Common myeloid progenitor, CD34-positive (primary cell): Measurements from ENCODE around the gene KRTAP10-2.
"Not testable (repeated sequence)": the region's sequence is repeated elsewhere in the genome, so short reads cannot be mapped to it uniquely, and the experiment has no call there.

Experiments
- CTCF ChIA-PET: fragments of 350-600 bp; sonication (Branson Sonifier 250); formaldehyde crosslinking; loops from one replicate; lab custom pipeline; 2021; ENCODE audit warnings: antibody characterized with exemption; lab: Charles Lee
- POLR2A ChIA-PET: fragments of 350-600 bp; sonication (Branson Sonifier 250); formaldehyde crosslinking; loops from one replicate; lab custom pipeline; 2021; ENCODE audit warnings: antibody characterized with exemption; lab: Charles Lee
- DNase-seq, 3 donors: peaks; one replicate each; pipeline versions ENCODE4 v3.0.0 to v3.0.0-alpha.2; 2013
- H3K27ac ChIP-seq, 2 experiments: 1 replicate in 1 of 2; 2 replicates in 1 of 2; pipeline ENCODE4 v1.7.0; 2013; ENCODE audit warnings: inconsistent platforms in 2 of 2, low read length in 2 of 2, mild to moderate bottlenecking in 2 of 2, low read depth in 1 of 2, moderate library complexity in 1 of 2; ENCODE audit not compliant: severe bottlenecking in 2 of 2, insufficient read depth in 1 of 2, poor library complexity in 1 of 2
- H3K27me3 ChIP-seq, 5 experiments: replicated peaks in 2 of 5; 1 replicate in 3 of 5; 2 replicates in 2 of 5; pipeline versions ENCODE4 v1.6.1 to v1.7.0; 2013; ENCODE audit warnings: low read length in 4 of 5, mild to moderate bottlenecking in 2 of 5, moderate library complexity in 2 of 5, inconsistent platforms in 1 of 5; ENCODE audit not compliant: insufficient read depth in 5 of 5, control insufficient read depth in 4 of 5
- H3K36me3 ChIP-seq, 4 experiments: 1 replicate in 2 of 4; 2 replicates in 2 of 4; pipeline versions ENCODE4 v1.6.1 to v1.7.0; 2013; ENCODE audit warnings: low read length in 3 of 4, control low read depth in 1 of 4, mild to moderate bottlenecking in 1 of 4; ENCODE audit not compliant: control insufficient read depth in 4 of 4, insufficient read depth in 4 of 4
- H3K4me1 ChIP-seq, 4 experiments: 1 replicate in 3 of 4; 2 replicates in 1 of 4; pipeline versions ENCODE4 v1.6.1 to v1.7.1; 2013; ENCODE audit warnings: low read length in 3 of 4, mild to moderate bottlenecking in 3 of 4, control low read depth in 1 of 4, inconsistent platforms in 1 of 4, moderate library complexity in 1 of 4; ENCODE audit not compliant: control insufficient read depth in 4 of 4, insufficient read depth in 4 of 4; ENCODE audit errors: control extremely low read depth in 1 of 4
- H3K4me3 ChIP-seq, 7 experiments: 1 replicate in 4 of 7; 2 replicates in 3 of 7; pipeline versions ENCODE4 v1.5.1 to v1.7.0; 2013; ENCODE audit warnings: mild to moderate bottlenecking in 7 of 7, low read length in 6 of 7, moderate library complexity in 6 of 7, inconsistent platforms in 2 of 7, low read depth in 2 of 7, control low read depth in 1 of 7; ENCODE audit not compliant: insufficient read depth in 4 of 7, control insufficient read depth in 1 of 7; ENCODE audit errors: extremely low read depth in 1 of 7
- H3K9me3 ChIP-seq, 5 experiments: 1 replicate in 4 of 5; 2 replicates in 1 of 5; pipeline versions ENCODE4 v1.6.1 to v1.7.1; 2013; ENCODE audit warnings: low read length in 4 of 5, mild to moderate bottlenecking in 2 of 5, inconsistent platforms in 1 of 5, low read depth in 1 of 5, moderate library complexity in 1 of 5; ENCODE audit not compliant: control insufficient read depth in 4 of 5, insufficient read depth in 2 of 5; ENCODE audit errors: control extremely low read depth in 1 of 5
- WGBS: methylation state at CpG from one replicate; pipeline ENCODE4 v1.1.5; 2013; ENCODE audit not compliant: insufficient coverage; 5-methylcytosine and 5-hydroxymethylcytosine counted together

The KRTAP10-2 gene

GRCh38 chr21:44564099-44564498 lies 12.8 kb upstream of the KRTAP10-2 start:
- Histone ChIP-seq H3K27me3 (no peaks in the 10 kb centered on the region), H3K27ac (no peak overlapping the region), H3K36me3 (no peaks in the 10 kb centered on the region), H3K4me3 (no peak overlapping the region), H3K9me3 (peaks cover 2 to 17% (median 4%) of the 10 kb centered on the region in 5 experiments), H3K4me1 (peaks cover 0 to 8% (median 2%) of the 10 kb centered on the region in 4 experiments)
- no peak for DNase-seq
- POLR2A ChIA-PET = no interaction called here
- no CpG with 5 or more reads among the region's 1 CpG for WGBS
- CTCF ChIA-PET = no interaction called here

GRCh38 chr21:44558695-44559094 lies 7.4 kb upstream of the KRTAP10-2 start, which contains the start of gene KRTAP10-3:
KRTAP10-3 (minus strand) TSS chr21:44558795; CDS start chr21:44558715, 80 bp downstream.
- ChIA-PET POLR2A (no interaction called here), CTCF (no interaction called here)
- Histone ChIP-seq H3K27me3 (peaks cover 0 to 21% (median 6%) of the 10 kb centered on the region in 5 experiments), H3K36me3 (no peaks in the 10 kb centered on the region), H3K4me1 (no peaks in the 10 kb centered on the region), H3K27ac (no peak within 1 kb of the TSS), H3K4me3 (no peak within 1 kb of the TSS), H3K9me3 (peaks cover under 1 to 16% (median 5%) of the 10 kb centered on the region in 5 experiments)
- DNase-seq = no peak
- WGBS = 81% methylated on average over 5 of the region's 5 CpGs

- H3K27ac ChIP-seq, H3K4me3 ChIP-seq, POLR2A ChIA-PET, H3K4me1 ChIP-seq, DNase-seq, H3K36me3 ChIP-seq, CTCF ChIA-PET: not testable (repeated sequence)
- H3K9me3 ChIP-seq = peaks cover 0 to 16% (median 5%) of the 10 kb centered on the region in 5 experiments
- H3K27me3 ChIP-seq = peaks cover 0 to 21% (median 6%) of the 10 kb centered on the region in 5 experiments
- WGBS = 94% methylated on average over 3 of the region's 10 CpGs
Measured at GRCh38 chr21:44558329-44558675, 7.0 kb upstream of the KRTAP10-2 start.

GRCh38 chr21:44557491-44558328 lies 6.4 kb upstream of the KRTAP10-2 start:
- DNase-seq = no peak
- no peaks in the 10 kb centered on the region for H3K4me1 ChIP-seq
- no peaks in the 10 kb centered on the region for H3K36me3 ChIP-seq
- no peak overlapping the region for H3K4me3 ChIP-seq
- peaks cover 0 to 21% (median 6%) of the 10 kb centered on the region in 5 experiments for H3K27me3 ChIP-seq
- POLR2A ChIA-PET = no interaction called here
- H3K27ac ChIP-seq = no peak overlapping the region
- WGBS = 72% methylated on average over 27 of the region's 30 CpGs
- CTCF ChIA-PET = no interaction called here
- peaks cover 0 to 15% (median 5%) of the 10 kb centered on the region in 5 experiments for H3K9me3 ChIP-seq

- peaks cover 0 to 11% (median 5%) of the 10 kb centered on the region in 5 experiments for H3K9me3 ChIP-seq
- POLR2A ChIA-PET = no interaction called here
- no peaks in the 10 kb centered on the region for H3K4me1 ChIP-seq
- H3K27me3 ChIP-seq = peaks cover 0 to 21% (median 6%) of the 10 kb centered on the region in 5 experiments
- no peaks in the 10 kb centered on the region for H3K36me3 ChIP-seq
- 73% methylated on average over 9 of the region's 9 CpGs for WGBS
- CTCF ChIA-PET = no interaction called here
- H3K27ac ChIP-seq = no peak overlapping the region
- no peak for DNase-seq
- H3K4me3 ChIP-seq = no peak overlapping the region
Measured at GRCh38 chr21:44556879-44557278, 5.6 kb upstream of the KRTAP10-2 start.

- Histone ChIP-seq H3K4me3 (no peak overlapping the region), H3K27me3 (peaks cover 0 to 27% (median 6%) of the 10 kb centered on the region in 5 experiments), H3K9me3 (peaks cover 0 to 11% (median 5%) of the 10 kb centered on the region in 5 experiments), H3K27ac (no peak overlapping the region), H3K4me1 (no peaks in the 10 kb centered on the region), H3K36me3 (no peaks in the 10 kb centered on the region)
- 86% methylated on average over 3 of the region's 13 CpGs for WGBS
- no peak for DNase-seq
- ChIA-PET CTCF (no interaction called here), POLR2A (no interaction called here)
Measured at GRCh38 chr21:44555200-44555875, 4.0 kb upstream of the KRTAP10-2 start.

- peaks cover 0 to 2% (median 0%) of the 10 kb centered on the region in 5 experiments for H3K9me3 ChIP-seq
- ChIA-PET CTCF (no interaction called here), POLR2A (no interaction called here)
- no peak for DNase-seq
- H3K4me1 ChIP-seq = no peaks in the 10 kb centered on the region
- H3K36me3 ChIP-seq = no peaks in the 10 kb centered on the region
- WGBS = 94% methylated on average over 13 of the region's 13 CpGs
- no peak overlapping the region for H3K4me3 ChIP-seq
- H3K27ac ChIP-seq = no peak overlapping the region
- peaks cover 0 to 46% (median 11%) of the 10 kb centered on the region in 5 experiments for H3K27me3 ChIP-seq
Measured at GRCh38 chr21:44552681-44553080, 1.4 kb upstream of the KRTAP10-2 start.
